Spleen (tissue), 13 donors: ENCODE measurements around the gene NHEJ1. TPM values are rescaled to one million over a fixed set of nuclear protein-coding genes. Genes with fewer than 3 reads are reported as not detected.

Source experiments
- DNase-seq: peaks from one replicate; pipeline ENCODE4 v3.0.0-alpha.2; 2020
- H3K27ac ChIP-seq, 8 donors: fragments of 200-600 bp; sonication (generic) in 7 of 8; 1 replicate in 4 of 8; 2 replicates in 4 of 8; pipeline versions ENCODE4 v1.5.0 to v1.8.0; 2016 to 2021; ENCODE audit warnings: inconsistent platforms in 4 of 8, mild to moderate bottlenecking in 4 of 8, moderate library complexity in 1 of 8
- H3K27me3 ChIP-seq, 7 donors: fragments of 200-600 bp; sonication (generic) in 6 of 7; replicated peaks in 1 of 7; 1 replicate in 4 of 7; 2 replicates in 3 of 7; pipeline versions ENCODE4 v1.5.0 to v1.8.0; 2016 to 2021; ENCODE audit warnings: inconsistent platforms in 3 of 7, mild to moderate bottlenecking in 1 of 7
- H3K36me3 ChIP-seq, 6 donors: fragments of 200-600 bp; sonication (generic) in 5 of 6; 1 replicate in 4 of 6; 2 replicates in 2 of 6; pipeline versions ENCODE4 v1.5.0 to v1.8.0; 2016 to 2021; ENCODE audit warnings: inconsistent platforms in 2 of 6
- H3K4me1 ChIP-seq, 6 donors: fragments of 200-600 bp; sonication (generic) in 5 of 6; 1 replicate in 3 of 6; 2 replicates in 3 of 6; pipeline versions ENCODE4 v1.5.0 to v1.8.0; 2016 to 2021; ENCODE audit warnings: inconsistent platforms in 3 of 6
- H3K4me3 ChIP-seq, 8 donors: fragments of 200-600 bp; sonication (generic) in 7 of 8; 1 replicate in 4 of 8; 2 replicates in 4 of 8; pipeline versions ENCODE4 v1.5.0 to v1.8.0; 2016 to 2021; ENCODE audit warnings: inconsistent platforms in 4 of 8, mild to moderate bottlenecking in 4 of 8, moderate library complexity in 2 of 8
- H3K9me3 ChIP-seq, 8 donors: fragments of 200-600 bp; sonication (generic) in 7 of 8; 1 replicate in 4 of 8; 2 replicates in 4 of 8; pipeline versions ENCODE4 v1.5.0 to v1.8.0; 2016 to 2021; ENCODE audit warnings: inconsistent platforms in 4 of 8
- CTCF ChIP-seq, 11 experiments: fragments of 200-600 bp in 7 of 11; fragments of 450-650 bp in 4 of 11; sonication (generic) in 4 of 11; IDR thresholded peaks in 8 of 11; conservative IDR thresholded peaks in 3 of 11; 1 replicate in 7 of 11; 2 replicates in 4 of 11; pipeline versions ENCODE4 v1.4.0 to v1.8.0; 2016 to 2021; ENCODE audit warnings: antibody characterized with exemption in 11 of 11, inconsistent platforms in 4 of 11, mild to moderate bottlenecking in 1 of 11
- POLR2A ChIP-seq, 3 donors: fragments of 450-650 bp; IDR thresholded peaks; one replicate each; pipeline ENCODE4 v1.5.1; 2017; ENCODE audit warnings: antibody characterized with exemption in 3 of 3, mild to moderate bottlenecking in 1 of 3
- POLR2AphosphoS5 ChIP-seq, 3 donors: sonication (generic); formaldehyde crosslinking; IDR thresholded peaks; one replicate each; pipeline ENCODE4 v1.5.1; 2017; ENCODE audit warnings: antibody characterized with exemption in 3 of 3
- WGBS, 5 donors: extraction: QIAGEN DNeasy Blood & Tissue Kit in 3 of 5; methylation state at CpG; one replicate each; pipeline versions ENCODE4 v1.1.5 to v1.1.7; 2013 to 2018; 5-methylcytosine and 5-hydroxymethylcytosine counted together
- intact Hi-C: fragments of 100-400 bp; cut with DNase I; formaldehyde crosslinking; loops from one replicate; pipeline ENCODE4 v1.15.0; 2023; ENCODE audit warnings: low total_unique reads
- long read RNA-seq, 2 donors: transcript quantifications; one replicate each; lab custom pipeline, GENCODE V29; 2026
- polyA plus RNA-seq, 3 donors: library from polyadenylated mRNA; stranded (reverse); fragments of 200-250 nt; gene quantifications; one replicate each; pipeline ENCODE4 v1.2.1, GENCODE V29; 2013
- total RNA-seq, 7 donors: library from RNA; depleted of rRNA in 3 of 7; stranded (reverse); fragments of >200 nt in 3 of 7; fragmentation: NEBNext Ultra II Directional in 4 of 7; extraction: Animal tissue kit (Norgen Biotek cat#: 25700) in 4 of 7; gene quantifications; one replicate each; pipeline versions ENCODE4 v1.1.0 to v1.2.1, GENCODE V29; 2016 to 2021
- donor health status: healthy with polysubstance abuse.
- donor health status: DM: no; HTN: no; CAD: no; lungs with moderate emphysema.
- donor health status: DM: no; HTN: no; CAD: no.
- donor health status: Bipolar disorder and iron deficiency.
- donor health status: healthy.
- donor health status: DM: no; HTN: no; CAD: no.
- donor health status: DM: yes; HTN: yes; CAD: no.

Gene NHEJ1
- total RNA-seq (10 to 100 TPM; 13.3 to 25.9 (median 16.6) TPM), polyA plus RNA-seq (1 to 10 TPM; 5.5 to 7.9 (median 7.8) TPM)
- long read RNA-seq, donor 1, transcript NHEJ1-201 (8 exons, 2,094 nt): major isoform, 5 of 5 reads
- long read RNA-seq, donor 1, partial matches to known transcripts: 0 of 5 reads
- long read RNA-seq, donor 1, other reads (novel, unspliced or antisense): 0 of 5 reads
- long read RNA-seq, donor 2, transcript NHEJ1-201 (8 exons, 2,094 nt): major isoform, 5 of 5 reads
- long read RNA-seq, donor 2, partial matches to known transcripts: 0 of 5 reads
- long read RNA-seq, donor 2, other reads (novel, unspliced or antisense): 0 of 5 reads

- TF ChIP-seq POLR2AphosphoS5 (IDR thresholded peaks at IDR 0.05) (peak; percentile 90 to 94 (median 93)), CTCF (IDR thresholded peaks at IDR 0.05 in 8 of 11, conservative IDR thresholded peaks at IDR 0.05 in 3 of 11) (peak; percentile 94 to 100 (median 98)), POLR2A (IDR thresholded peaks at IDR 0.05) (peak in 1 of 3 donors; percentile 69)
- peak within 1 kb of the TSS; percentile 52 to 81 (median 73) for H3K4me3 ChIP-seq
- H3K4me1 ChIP-seq: peaks cover 7 to 24% (median 14%) of the 10 kb centered on the region in 6 donors
- H3K27ac ChIP-seq: peak within 1 kb of the TSS; percentile 90 to 97 (median 96)
- 0 to 3% (median 1%) methylated on average over 18 to 70 of the region's 70 CpGs for WGBS, 5 donors
- H3K9me3 ChIP-seq: no peaks in the 10 kb centered on the region
- DNase-seq: peak; percentile 98
- intact Hi-C loops: loop anchor here (5.0 kb wide), 1 partner anchor 132 kb away; no protein-coding TSS in a partner anchor
- peaks cover 0 to 36% (median 19%) of the 10 kb centered on the region in 6 donors for H3K36me3 ChIP-seq
- H3K27me3 ChIP-seq: no peaks in the 10 kb centered on the region
Measured at GRCh38 chr2:219160186-219161017, at the start of gene NHEJ1. NHEJ1 (minus strand) TSS chr2:219160815; CDS start chr2:219158362, 2,453 bp downstream.

- peak; percentile 76 for DNase-seq
- intact Hi-C loops: loop anchor here (5.0 kb wide), 1 partner anchor 37 kb away; the partner anchor contains the start of gene SLC23A3
- H3K4me3 ChIP-seq: no peak overlapping the region
- no peaks in the 10 kb centered on the region for H3K9me3 ChIP-seq
- H3K4me1 ChIP-seq: peaks cover 7 to 72% (median 35%) of the 10 kb centered on the region in 6 donors
- H3K36me3 ChIP-seq: peaks cover 0 to 64% (median 15%) of the 10 kb centered on the region in 6 donors
- peak in 1 of 3 donors; percentile 44 for TF ChIP-seq POLR2AphosphoS5 (IDR thresholded peaks at IDR 0.05)
- no peak for TF ChIP-seq POLR2A (IDR thresholded peaks at IDR 0.05)
- no peak for TF ChIP-seq CTCF (IDR thresholded peaks at IDR 0.05 in 8 of 11, conservative IDR thresholded peaks at IDR 0.05 in 3 of 11)
- no peaks in the 10 kb centered on the region for H3K27me3 ChIP-seq
- whole genome bisulfite sequencing, 5 donors: 44 to 66% (median 50%) methylated on average over 18 of the region's 18 CpGs
- H3K27ac ChIP-seq: peak overlapping the region in 3 of 8 donors; percentile 8 to 96 (median 69)
Measured at GRCh38 chr2:219209236-219210195, 48.9 kb upstream of the NHEJ1 start.

GRCh38 chr2:219207884-219208740, 47.5 kb upstream of the NHEJ1 start:
- Histone ChIP-seq H3K27me3 (no peaks in the 10 kb centered on the region), H3K4me3 (peak overlapping the region in 4 of 8 donors; percentile 51 to 84 (median 59)), H3K36me3 (peaks cover 0 to 50% (median 15%) of the 10 kb centered on the region in 6 donors), H3K27ac (peak overlapping the region; percentile 93 to 98 (median 97)), H3K9me3 (no peaks in the 10 kb centered on the region), H3K4me1 (peaks cover 7 to 66% (median 35%) of the 10 kb centered on the region in 6 donors)
- 63 to 78% (median 66%) methylated on average over 16 to 17 of the region's 17 CpGs for WGBS, 5 donors
- TF ChIP-seq POLR2A (IDR thresholded peaks at IDR 0.05) (no peak), POLR2AphosphoS5 (IDR thresholded peaks at IDR 0.05) (no peak), CTCF (IDR thresholded peaks at IDR 0.05 in 8 of 11, conservative IDR thresholded peaks at IDR 0.05 in 3 of 11) (no peak)
- DNase-seq: peak; percentile 71
- intact Hi-C loops: loop anchor here (5.0 kb wide), 1 partner anchor 36 kb away; the partner anchor contains the start of gene SLC23A3
